HEK293 (cell line): ENCODE measurements around the gene SETD2.

Experiments used
- MEIS1 ChIP-seq: sonication (generic); formaldehyde crosslinking; IDR thresholded peaks from 2 replicates; pipeline ENCODE4 v1.8.1; 2022; ENCODE audit warnings: missing genetic modification reagents, mild to moderate bottlenecking, borderline replicate concordance
- SCRT1 ChIP-seq: fragments of 450-650 bp; formaldehyde crosslinking; IDR thresholded peaks from 2 replicates; pipeline ENCODE4 v1.5.1; 2016; ENCODE audit warnings: missing biosample characterization, missing genetic modification characterization, borderline replicate concordance
- WT1 ChIP-seq: fragments of 450-650 bp; formaldehyde crosslinking; IDR thresholded peaks from 2 replicates; pipeline ENCODE4 v1.5.1; 2016; ENCODE audit warnings: missing biosample characterization, missing genetic modification characterization
- ZBTB48 ChIP-seq: fragments of 450-650 bp; formaldehyde crosslinking; IDR thresholded peaks from 2 replicates; pipeline ENCODE4 v1.5.1; 2016; ENCODE audit warnings: missing biosample characterization, missing genetic modification characterization
- ZNF214 ChIP-seq: fragments of 450-650 bp; formaldehyde crosslinking; IDR thresholded peaks from 2 replicates; pipeline ENCODE4 v1.5.1; 2017; ENCODE audit warnings: missing biosample characterization, mild to moderate bottlenecking, missing genetic modification characterization, borderline replicate concordance
- ZNF37A ChIP-seq: fragments of 450-650 bp; IDR thresholded peaks from 2 replicates; pipeline ENCODE4 v1.5.1; 2018; ENCODE audit warnings: missing biosample characterization, missing genetic modification characterization
- ZNF530 ChIP-seq: fragments of 450-650 bp; formaldehyde crosslinking; IDR thresholded peaks from 2 replicates; pipeline ENCODE4 v1.5.1; 2016; ENCODE audit warnings: low read depth, missing biosample characterization, missing genetic modification characterization
- ZNF701 ChIP-seq: fragments of 450-650 bp; formaldehyde crosslinking; IDR thresholded peaks from 2 replicates; pipeline ENCODE4 v1.5.1; 2016; ENCODE audit warnings: missing biosample characterization, missing genetic modification characterization
- ZNF792 ChIP-seq: fragments of 450-650 bp; formaldehyde crosslinking; IDR thresholded peaks from 2 replicates; pipeline ENCODE4 v1.5.1; 2016; ENCODE audit warnings: missing biosample characterization, missing genetic modification characterization
- ZNF837 ChIP-seq: fragments of 450-650 bp; formaldehyde crosslinking; IDR thresholded peaks from 2 replicates; pipeline ENCODE4 v1.5.1; 2016; ENCODE audit warnings: missing biosample characterization, missing genetic modification characterization
- TF ChIP-seq, protein P1 (sequence below): fragments of 450-650 bp; formaldehyde crosslinking; IDR thresholded peaks from 2 replicates; pipeline ENCODE4 v1.5.1; 2016; ENCODE audit warnings: missing biosample characterization, missing genetic modification characterization
- TF ChIP-seq, protein P2 (sequence below): fragments of 450-650 bp; formaldehyde crosslinking; IDR thresholded peaks from 2 replicates; pipeline ENCODE4 v1.5.1; 2017; ENCODE audit warnings: missing biosample characterization, missing genetic modification characterization
- TF ChIP-seq, protein P3 (sequence below): fragments of 450-650 bp; formaldehyde crosslinking; IDR thresholded peaks from 2 replicates; pipeline ENCODE4 v1.5.1; 2016; ENCODE audit warnings: missing biosample characterization, missing genetic modification characterization
- TF ChIP-seq, protein P4 (sequence below): fragments of 450-650 bp; formaldehyde crosslinking; IDR thresholded peaks from 2 replicates; pipeline ENCODE4 v1.5.1; 2016; ENCODE audit warnings: missing biosample characterization, missing genetic modification characterization
- TF ChIP-seq, protein P5 (sequence below): fragments of 450-650 bp; formaldehyde crosslinking; optimal IDR thresholded peaks from 2 replicates; pipeline ENCODE3; 2016; ENCODE audit warnings: missing biosample characterization, mild to moderate bottlenecking, missing genetic modification characterization
- TF ChIP-seq, protein P6 (sequence below): fragments of 450-650 bp; formaldehyde crosslinking; IDR thresholded peaks from 2 replicates; pipeline ENCODE4 v1.5.0; 2017; ENCODE audit warnings: missing biosample characterization, missing genetic modification characterization, borderline replicate concordance
- TF ChIP-seq, protein P7 (sequence below): fragments of 450-650 bp; formaldehyde crosslinking; conservative IDR thresholded peaks from 2 replicates; pipeline ENCODE4 v1.5.1; 2016; ENCODE audit warnings: low read depth, missing biosample characterization, missing genetic modification characterization
- TF ChIP-seq, protein P8 (sequence below): fragments of 450-650 bp; formaldehyde crosslinking; IDR thresholded peaks from 2 replicates; pipeline ENCODE4 v1.5.1; 2017; ENCODE audit warnings: missing biosample characterization, missing genetic modification characterization

The SETD2 gene

DNA sequence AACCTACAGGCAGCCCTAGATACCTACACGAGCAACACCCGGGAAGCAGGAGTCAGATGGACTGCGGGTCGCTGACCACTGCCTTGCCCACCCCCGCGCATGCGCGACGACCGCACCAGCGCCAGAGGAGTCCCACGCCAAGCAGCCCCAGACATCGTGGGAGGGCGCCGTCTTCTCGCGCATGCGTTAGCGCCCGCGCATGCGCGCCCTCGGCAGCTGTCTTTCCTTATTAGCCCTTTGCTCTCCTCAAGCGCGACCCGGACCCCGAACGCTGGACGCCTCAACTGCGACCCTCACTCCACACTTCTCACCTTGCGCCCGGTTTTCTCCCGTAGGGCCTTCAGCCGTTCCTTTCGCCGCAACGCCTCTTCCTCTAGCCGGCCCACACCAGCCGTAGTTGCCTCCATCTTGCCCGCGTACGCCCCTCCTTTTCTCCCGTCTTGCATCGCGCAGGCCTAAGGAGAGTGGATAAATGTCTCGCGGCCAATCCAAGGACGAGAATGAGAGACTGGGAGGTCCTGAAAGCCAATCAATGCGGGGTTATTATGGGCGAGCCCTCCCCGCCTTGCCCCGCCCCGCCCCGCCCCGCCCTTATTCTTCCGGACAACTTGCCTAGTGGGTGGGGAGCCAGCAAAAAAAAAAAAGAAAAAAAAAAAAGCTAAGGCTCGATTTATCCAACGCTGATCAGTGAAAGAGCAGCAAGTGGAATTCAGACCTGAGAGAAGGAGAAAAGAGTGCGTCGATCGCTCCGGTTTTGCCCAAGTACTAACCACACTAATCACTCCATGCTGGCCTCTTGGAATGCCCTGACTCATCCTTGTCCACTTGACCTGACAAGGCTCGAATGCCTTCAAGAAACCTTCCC lies 187.4 kb downstream of the SETD2 start, which contains the start of gene CCDC12 (continued):
- TF ChIP-seq, protein P1, sequence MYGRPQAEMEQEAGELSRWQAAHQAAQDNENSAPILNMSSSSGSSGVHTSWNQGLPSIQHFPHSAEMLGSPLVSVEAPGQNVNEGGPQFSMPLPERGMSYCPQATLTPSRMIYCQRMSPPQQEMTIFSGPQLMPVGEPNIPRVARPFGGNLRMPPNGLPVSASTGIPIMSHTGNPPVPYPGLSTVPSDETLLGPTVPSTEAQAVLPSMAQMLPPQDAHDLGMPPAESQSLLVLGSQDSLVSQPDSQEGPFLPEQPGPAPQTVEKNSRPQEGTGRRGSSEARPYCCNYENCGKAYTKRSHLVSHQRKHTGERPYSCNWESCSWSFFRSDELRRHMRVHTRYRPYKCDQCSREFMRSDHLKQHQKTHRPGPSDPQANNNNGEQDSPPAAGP (tag by site-specific recombination), result peak; percentile 39; the same call in 1 of the 2 replicates
- TF ChIP-seq, protein P2, sequence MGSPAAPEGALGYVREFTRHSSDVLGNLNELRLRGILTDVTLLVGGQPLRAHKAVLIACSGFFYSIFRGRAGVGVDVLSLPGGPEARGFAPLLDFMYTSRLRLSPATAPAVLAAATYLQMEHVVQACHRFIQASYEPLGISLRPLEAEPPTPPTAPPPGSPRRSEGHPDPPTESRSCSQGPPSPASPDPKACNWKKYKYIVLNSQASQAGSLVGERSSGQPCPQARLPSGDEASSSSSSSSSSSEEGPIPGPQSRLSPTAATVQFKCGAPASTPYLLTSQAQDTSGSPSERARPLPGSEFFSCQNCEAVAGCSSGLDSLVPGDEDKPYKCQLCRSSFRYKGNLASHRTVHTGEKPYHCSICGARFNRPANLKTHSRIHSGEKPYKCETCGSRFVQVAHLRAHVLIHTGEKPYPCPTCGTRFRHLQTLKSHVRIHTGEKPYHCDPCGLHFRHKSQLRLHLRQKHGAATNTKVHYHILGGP, result no peak
- TF ChIP-seq, protein P3, sequence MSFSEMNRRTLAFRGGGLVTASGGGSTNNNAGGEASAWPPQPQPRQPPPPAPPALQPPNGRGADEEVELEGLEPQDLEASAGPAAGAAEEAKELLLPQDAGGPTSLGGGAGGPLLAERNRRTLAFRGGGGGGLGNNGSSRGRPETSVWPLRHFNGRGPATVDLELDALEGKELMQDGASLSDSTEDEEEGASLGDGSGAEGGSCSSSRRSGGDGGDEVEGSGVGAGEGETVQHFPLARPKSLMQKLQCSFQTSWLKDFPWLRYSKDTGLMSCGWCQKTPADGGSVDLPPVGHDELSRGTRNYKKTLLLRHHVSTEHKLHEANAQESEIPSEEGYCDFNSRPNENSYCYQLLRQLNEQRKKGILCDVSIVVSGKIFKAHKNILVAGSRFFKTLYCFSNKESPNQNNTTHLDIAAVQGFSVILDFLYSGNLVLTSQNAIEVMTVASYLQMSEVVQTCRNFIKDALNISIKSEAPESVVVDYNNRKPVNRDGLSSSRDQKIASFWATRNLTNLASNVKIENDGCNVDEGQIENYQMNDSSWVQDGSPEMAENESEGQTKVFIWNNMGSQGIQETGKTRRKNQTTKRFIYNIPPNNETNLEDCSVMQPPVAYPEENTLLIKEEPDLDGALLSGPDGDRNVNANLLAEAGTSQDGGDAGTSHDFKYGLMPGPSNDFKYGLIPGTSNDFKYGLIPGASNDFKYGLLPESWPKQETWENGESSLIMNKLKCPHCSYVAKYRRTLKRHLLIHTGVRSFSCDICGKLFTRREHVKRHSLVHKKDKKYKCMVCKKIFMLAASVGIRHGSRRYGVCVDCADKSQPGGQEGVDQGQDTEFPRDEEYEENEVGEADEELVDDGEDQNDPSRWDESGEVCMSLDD (tag by site-specific recombination), result no peak
- TF ChIP-seq, protein P4, sequence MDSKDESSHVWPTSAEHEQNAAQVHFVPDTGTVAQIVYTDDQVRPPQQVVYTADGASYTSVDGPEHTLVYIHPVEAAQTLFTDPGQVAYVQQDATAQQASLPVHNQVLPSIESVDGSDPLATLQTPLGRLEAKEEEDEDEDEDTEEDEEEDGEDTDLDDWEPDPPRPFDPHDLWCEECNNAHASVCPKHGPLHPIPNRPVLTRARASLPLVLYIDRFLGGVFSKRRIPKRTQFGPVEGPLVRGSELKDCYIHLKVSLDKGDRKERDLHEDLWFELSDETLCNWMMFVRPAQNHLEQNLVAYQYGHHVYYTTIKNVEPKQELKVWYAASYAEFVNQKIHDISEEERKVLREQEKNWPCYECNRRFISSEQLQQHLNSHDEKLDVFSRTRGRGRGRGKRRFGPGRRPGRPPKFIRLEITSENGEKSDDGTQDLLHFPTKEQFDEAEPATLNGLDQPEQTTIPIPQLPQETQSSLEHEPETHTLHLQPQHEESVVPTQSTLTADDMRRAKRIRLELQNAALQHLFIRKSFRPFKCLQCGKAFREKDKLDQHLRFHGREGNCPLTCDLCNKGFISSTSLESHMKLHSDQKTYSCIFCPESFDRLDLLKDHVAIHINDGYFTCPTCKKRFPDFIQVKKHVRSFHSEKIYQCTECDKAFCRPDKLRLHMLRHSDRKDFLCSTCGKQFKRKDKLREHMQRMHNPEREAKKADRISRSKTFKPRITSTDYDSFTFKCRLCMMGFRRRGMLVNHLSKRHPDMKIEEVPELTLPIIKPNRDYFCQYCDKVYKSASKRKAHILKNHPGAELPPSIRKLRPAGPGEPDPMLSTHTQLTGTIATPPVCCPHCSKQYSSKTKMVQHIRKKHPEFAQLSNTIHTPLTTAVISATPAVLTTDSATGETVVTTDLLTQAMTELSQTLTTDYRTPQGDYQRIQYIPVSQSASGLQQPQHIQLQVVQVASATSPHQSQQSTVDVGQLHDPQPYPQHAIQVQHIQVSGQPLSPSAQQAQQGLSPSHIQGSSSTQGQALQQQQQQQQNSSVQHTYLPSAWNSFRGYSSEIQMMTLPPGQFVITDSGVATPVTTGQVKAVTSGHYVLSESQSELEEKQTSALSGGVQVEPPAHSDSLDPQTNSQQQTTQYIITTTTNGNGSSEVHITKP (tag by site-specific recombination), result 0 out of 2 replicates have a peak, but pooled peaks have one; percentile 36
- no peak for TF ChIP-seq MEIS1 (CRISPR knock-in tag)
- TF ChIP-seq ZNF530 (tag by site-specific recombination), result no peak
- peak; percentile 96 for TF ChIP-seq SCRT1 (tag by site-specific recombination)
- TF ChIP-seq ZNF792, result no peak
- TF ChIP-seq, protein P5, sequence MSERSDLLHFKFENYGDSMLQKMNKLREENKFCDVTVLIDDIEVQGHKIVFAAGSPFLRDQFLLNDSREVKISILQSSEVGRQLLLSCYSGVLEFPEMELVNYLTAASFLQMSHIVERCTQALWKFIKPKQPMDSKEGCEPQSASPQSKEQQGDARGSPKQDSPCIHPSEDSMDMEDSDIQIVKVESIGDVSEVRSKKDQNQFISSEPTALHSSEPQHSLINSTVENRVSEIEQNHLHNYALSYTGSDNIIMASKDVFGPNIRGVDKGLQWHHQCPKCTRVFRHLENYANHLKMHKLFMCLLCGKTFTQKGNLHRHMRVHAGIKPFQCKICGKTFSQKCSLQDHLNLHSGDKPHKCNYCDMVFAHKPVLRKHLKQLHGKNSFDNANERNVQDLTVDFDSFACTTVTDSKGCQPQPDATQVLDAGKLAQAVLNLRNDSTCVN (tag by site-specific recombination), result peak; percentile 94
- TF ChIP-seq, protein P6, sequence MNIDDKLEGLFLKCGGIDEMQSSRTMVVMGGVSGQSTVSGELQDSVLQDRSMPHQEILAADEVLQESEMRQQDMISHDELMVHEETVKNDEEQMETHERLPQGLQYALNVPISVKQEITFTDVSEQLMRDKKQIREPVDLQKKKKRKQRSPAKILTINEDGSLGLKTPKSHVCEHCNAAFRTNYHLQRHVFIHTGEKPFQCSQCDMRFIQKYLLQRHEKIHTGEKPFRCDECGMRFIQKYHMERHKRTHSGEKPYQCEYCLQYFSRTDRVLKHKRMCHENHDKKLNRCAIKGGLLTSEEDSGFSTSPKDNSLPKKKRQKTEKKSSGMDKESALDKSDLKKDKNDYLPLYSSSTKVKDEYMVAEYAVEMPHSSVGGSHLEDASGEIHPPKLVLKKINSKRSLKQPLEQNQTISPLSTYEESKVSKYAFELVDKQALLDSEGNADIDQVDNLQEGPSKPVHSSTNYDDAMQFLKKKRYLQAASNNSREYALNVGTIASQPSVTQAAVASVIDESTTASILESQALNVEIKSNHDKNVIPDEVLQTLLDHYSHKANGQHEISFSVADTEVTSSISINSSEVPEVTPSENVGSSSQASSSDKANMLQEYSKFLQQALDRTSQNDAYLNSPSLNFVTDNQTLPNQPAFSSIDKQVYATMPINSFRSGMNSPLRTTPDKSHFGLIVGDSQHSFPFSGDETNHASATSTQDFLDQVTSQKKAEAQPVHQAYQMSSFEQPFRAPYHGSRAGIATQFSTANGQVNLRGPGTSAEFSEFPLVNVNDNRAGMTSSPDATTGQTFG (tag by site-specific recombination), result no peak
- TF ChIP-seq WT1, result no peak
- no peak for TF ChIP-seq ZNF214 (tag by site-specific recombination)
- no peak for TF ChIP-seq ZNF701
- TF ChIP-seq ZNF837 (tag by site-specific recombination), result no peak
- TF ChIP-seq, protein P7, sequence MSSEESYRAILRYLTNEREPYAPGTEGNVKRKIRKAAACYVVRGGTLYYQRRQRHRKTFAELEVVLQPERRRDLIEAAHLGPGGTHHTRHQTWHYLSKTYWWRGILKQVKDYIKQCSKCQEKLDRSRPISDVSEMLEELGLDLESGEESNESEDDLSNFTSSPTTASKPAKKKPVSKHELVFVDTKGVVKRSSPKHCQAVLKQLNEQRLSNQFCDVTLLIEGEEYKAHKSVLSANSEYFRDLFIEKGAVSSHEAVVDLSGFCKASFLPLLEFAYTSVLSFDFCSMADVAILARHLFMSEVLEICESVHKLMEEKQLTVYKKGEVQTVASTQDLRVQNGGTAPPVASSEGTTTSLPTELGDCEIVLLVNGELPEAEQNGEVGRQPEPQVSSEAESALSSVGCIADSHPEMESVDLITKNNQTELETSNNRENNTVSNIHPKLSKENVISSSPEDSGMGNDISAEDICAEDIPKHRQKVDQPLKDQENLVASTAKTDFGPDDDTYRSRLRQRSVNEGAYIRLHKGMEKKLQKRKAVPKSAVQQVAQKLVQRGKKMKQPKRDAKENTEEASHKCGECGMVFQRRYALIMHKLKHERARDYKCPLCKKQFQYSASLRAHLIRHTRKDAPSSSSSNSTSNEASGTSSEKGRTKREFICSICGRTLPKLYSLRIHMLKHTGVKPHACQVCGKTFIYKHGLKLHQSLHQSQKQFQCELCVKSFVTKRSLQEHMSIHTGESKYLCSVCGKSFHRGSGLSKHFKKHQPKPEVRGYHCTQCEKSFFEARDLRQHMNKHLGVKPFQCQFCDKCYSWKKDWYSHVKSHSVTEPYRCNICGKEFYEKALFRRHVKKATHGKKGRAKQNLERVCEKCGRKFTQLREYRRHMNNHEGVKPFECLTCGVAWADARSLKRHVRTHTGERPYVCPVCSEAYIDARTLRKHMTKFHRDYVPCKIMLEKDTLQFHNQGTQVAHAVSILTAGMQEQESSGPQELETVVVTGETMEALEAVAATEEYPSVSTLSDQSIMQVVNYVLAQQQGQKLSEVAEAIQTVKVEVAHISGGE (tag by site-specific recombination), result no peak
- TF ChIP-seq ZBTB48 (tag by site-specific recombination), result no peak
- TF ChIP-seq, protein P8, sequence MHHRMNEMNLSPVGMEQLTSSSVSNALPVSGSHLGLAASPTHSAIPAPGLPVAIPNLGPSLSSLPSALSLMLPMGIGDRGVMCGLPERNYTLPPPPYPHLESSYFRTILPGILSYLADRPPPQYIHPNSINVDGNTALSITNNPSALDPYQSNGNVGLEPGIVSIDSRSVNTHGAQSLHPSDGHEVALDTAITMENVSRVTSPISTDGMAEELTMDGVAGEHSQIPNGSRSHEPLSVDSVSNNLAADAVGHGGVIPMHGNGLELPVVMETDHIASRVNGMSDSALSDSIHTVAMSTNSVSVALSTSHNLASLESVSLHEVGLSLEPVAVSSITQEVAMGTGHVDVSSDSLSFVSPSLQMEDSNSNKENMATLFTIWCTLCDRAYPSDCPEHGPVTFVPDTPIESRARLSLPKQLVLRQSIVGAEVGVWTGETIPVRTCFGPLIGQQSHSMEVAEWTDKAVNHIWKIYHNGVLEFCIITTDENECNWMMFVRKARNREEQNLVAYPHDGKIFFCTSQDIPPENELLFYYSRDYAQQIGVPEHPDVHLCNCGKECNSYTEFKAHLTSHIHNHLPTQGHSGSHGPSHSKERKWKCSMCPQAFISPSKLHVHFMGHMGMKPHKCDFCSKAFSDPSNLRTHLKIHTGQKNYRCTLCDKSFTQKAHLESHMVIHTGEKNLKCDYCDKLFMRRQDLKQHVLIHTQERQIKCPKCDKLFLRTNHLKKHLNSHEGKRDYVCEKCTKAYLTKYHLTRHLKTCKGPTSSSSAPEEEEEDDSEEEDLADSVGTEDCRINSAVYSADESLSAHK (tag by site-specific recombination), result no peak
- no peak for TF ChIP-seq ZNF37A
